BE2C (cell line): ENCODE results near the gene PTPRN2.

Experiments used
- DNase-seq: peaks from one replicate; pipeline ENCODE4 v3.0.0-alpha.2; 2020
- H3K27me3 ChIP-seq: fragments of 250-450 bp; sonication (Bioruptor Pico); 2 replicates; pipeline ENCODE4 v1.5.1; 2020; ENCODE audit warnings: mild to moderate bottlenecking
- H3K36me3 ChIP-seq: fragments of 250-450 bp; sonication (Bioruptor Pico); 2 replicates; pipeline ENCODE4 v1.5.1; 2020; ENCODE audit warnings: mild to moderate bottlenecking
- H3K4me1 ChIP-seq: fragments of 250-450 bp; sonication (Bioruptor Pico); 2 replicates; pipeline ENCODE4 v1.5.1; 2020
- H3K4me3 ChIP-seq: 2 replicates; pipeline ENCODE4 v1.5.1; 2011; ENCODE audit warnings: low read depth, low read length
- H3K9me3 ChIP-seq: fragments of 250-450 bp; sonication (Bioruptor Pico); 2 replicates; pipeline ENCODE4 v1.5.1; 2020
- CTCF ChIP-seq: IDR thresholded peaks from 2 replicates; pipeline ENCODE4 v1.5.1; 2012; ENCODE audit warnings: mild to moderate bottlenecking, low read depth, low read length

The PTPRN2 gene

GRCh38 chr7:157979636-157980340 is 607.8 kb downstream of the PTPRN2 start:
- Histone ChIP-seq H3K9me3 (no peaks in the 10 kb centered on the region), H3K27me3 (no peaks in the 10 kb centered on the region), H3K36me3 (no peaks in the 10 kb centered on the region), H3K4me3 (no peak overlapping the region), H3K4me1 (no peaks in the 10 kb centered on the region)
- TF ChIP-seq CTCF, result no peak
- no peak for DNase-seq

- H3K27me3 ChIP-seq, result no peaks in the 10 kb centered on the region
- no peak overlapping the region for H3K4me3 ChIP-seq
- no peak for TF ChIP-seq CTCF
- no peaks in the 10 kb centered on the region for H3K4me1 ChIP-seq
- no peaks in the 10 kb centered on the region for H3K9me3 ChIP-seq
- no peaks in the 10 kb centered on the region for H3K36me3 ChIP-seq
- no peak for DNase-seq
These were observed 608.9 kb downstream of the PTPRN2 start for GRCh38 chr7:157978766-157979165.

GRCh38 chr7:157977717-157978496 is 609.7 kb downstream of the PTPRN2 start:
- no peaks in the 10 kb centered on the region for H3K27me3 ChIP-seq
- no peaks in the 10 kb centered on the region for H3K4me1 ChIP-seq
- no peak for TF ChIP-seq CTCF
- H3K36me3 ChIP-seq, result no peaks in the 10 kb centered on the region
- H3K9me3 ChIP-seq, result no peaks in the 10 kb centered on the region
- no peak overlapping the region for H3K4me3 ChIP-seq
- no peak for DNase-seq

GRCh38 chr7:157977306-157977705 is 610.3 kb downstream of the PTPRN2 start:
- Histone ChIP-seq H3K4me3 (no peak overlapping the region), H3K27me3 (no peaks in the 10 kb centered on the region), H3K9me3 (no peaks in the 10 kb centered on the region)

GRCh38 chr7:157976406-157976805 is 611.2 kb downstream of the PTPRN2 start:
- TF ChIP-seq CTCF, result no peak
- Histone ChIP-seq H3K4me1 (no peaks in the 10 kb centered on the region), H3K4me3 (no peak overlapping the region), H3K27me3 (no peaks in the 10 kb centered on the region), H3K9me3 (no peaks in the 10 kb centered on the region), H3K36me3 (no peaks in the 10 kb centered on the region)
- no peak for DNase-seq

More at GRCh38 chr7:157977306-157977705, 610.3 kb downstream of the PTPRN2 start:
- H3K4me1 ChIP-seq, result no peaks in the 10 kb centered on the region
- no peak for DNase-seq
- H3K36me3 ChIP-seq, result no peaks in the 10 kb centered on the region
- TF ChIP-seq CTCF, result no peak
